Renal cortex interstitium (tissue), 11 donors: ENCODE measurements around the gene TTBK1. TPM values are rescaled to one million over a fixed set of nuclear protein-coding genes. Genes with fewer than 3 reads are reported as not detected.

ENCODE experiments used
- DNase-seq, 11 donors: peaks; one replicate each; pipeline ENCODE4 v3.0.0-alpha.2; 2013; ENCODE audit warnings: low read depth in 9 of 11, low spot score in 4 of 11; ENCODE audit errors: extremely low read depth in 1 of 11
- polyA plus RNA-seq, 3 donors: library from polyadenylated mRNA; unstranded; fragments of 120-200 nt; gene quantifications; one replicate each; pipeline ENCODE4 v1.2.1, GENCODE V29; 2013; ENCODE audit not compliant: insufficient read length in 3 of 3

Gene TTBK1
- polyA plus RNA-seq, 3 donors = 0.26 to 0.51 (median 0.29) TPM

DNA sequence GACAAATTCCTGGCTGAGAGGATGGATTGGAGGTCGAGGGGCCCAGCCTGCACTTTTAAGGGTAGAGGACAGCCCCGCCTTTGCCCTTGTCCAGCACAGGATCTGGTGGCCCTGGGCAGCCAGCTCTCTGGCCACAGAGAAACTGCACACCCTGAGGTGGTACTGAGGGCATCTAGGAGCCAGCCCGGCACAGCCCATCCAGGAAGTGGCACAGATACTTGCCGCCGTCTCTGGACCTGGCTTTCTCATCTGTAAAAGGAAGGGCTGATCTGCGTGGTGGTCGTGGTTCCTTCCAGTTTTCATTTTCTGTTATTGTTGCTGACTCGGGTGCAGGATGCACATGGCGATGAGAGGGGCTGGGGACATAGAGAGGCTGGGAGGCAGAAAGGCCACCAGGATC, 38.8 kb downstream of the TTBK1 start:
- DNase-seq = no peak

DNA sequence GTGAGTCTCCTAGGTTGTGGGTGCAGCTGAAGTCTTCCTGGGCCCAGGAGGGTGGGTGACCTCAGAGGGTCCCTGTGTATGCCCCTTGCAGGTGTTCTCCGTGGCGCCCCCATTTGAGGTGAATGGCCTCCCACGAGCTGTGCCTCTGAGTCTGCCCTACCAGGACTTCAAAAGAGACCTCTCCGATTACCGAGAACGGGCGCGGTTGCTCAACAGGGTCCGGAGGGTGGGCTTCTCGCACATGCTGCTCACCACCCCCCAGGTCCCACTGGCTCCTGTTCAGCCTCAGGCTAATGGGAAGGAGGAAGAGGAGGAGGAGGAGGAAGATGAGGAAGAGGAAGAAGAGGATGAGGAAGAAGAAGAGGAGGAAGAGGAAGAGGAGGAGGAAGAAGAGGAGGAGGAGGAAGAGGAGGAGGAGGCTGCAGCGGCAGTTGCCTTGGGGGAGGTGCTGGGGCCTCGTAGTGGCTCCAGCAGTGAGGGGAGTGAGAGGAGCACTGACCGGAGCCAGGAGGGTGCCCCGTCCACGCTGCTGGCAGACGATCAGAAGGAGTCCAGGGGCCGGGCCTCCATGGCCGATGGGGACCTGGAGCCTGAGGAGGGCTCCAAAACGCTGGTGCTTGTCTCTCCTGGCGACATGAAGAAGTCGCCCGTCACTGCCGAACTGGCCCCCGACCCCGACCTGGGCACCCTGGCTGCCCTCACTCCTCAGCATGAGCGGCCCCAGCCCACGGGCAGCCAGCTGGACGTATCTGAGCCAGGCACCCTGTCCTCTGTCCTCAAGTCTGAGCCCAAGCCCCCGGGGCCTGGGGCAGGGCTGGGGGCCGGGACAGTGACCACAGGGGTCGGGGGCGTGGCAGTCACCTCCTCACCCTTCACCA, 39.6 kb downstream of the TTBK1 start:
- DNase-seq = no peak

DNA sequence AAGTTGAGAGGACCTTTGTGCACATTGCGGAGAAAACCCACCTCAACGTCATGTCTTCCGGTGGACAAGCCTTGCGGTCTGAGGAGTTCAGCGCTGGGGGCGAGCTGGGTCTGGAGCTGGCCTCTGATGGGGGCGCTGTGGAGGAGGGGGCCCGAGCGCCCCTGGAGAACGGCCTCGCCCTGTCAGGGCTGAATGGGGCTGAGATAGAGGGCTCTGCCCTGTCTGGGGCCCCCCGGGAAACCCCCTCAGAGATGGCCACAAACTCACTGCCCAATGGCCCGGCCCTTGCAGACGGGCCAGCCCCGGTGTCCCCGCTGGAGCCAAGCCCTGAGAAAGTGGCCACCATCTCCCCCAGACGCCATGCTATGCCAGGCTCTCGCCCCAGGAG, 40.2 kb downstream of the TTBK1 start:
- DNase-seq = no peak

DNA sequence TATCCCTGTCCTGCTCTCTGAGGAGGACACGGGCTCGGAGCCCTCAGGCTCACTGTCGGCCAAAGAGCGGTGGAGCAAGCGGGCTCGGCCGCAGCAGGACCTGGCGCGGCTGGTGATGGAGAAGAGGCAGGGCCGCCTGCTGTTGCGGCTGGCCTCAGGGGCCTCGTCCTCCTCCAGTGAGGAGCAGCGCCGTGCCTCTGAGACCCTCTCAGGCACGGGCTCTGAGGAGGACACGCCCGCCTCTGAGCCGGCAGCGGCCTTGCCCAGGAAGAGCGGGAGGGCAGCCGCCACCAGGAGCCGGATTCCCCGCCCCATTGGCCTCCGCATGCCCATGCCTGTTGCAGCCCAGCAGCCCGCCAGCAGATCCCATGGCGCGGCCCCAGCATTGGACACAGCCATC, 40.6 kb downstream of the TTBK1 start:
- no peak for DNase-seq

DNA sequence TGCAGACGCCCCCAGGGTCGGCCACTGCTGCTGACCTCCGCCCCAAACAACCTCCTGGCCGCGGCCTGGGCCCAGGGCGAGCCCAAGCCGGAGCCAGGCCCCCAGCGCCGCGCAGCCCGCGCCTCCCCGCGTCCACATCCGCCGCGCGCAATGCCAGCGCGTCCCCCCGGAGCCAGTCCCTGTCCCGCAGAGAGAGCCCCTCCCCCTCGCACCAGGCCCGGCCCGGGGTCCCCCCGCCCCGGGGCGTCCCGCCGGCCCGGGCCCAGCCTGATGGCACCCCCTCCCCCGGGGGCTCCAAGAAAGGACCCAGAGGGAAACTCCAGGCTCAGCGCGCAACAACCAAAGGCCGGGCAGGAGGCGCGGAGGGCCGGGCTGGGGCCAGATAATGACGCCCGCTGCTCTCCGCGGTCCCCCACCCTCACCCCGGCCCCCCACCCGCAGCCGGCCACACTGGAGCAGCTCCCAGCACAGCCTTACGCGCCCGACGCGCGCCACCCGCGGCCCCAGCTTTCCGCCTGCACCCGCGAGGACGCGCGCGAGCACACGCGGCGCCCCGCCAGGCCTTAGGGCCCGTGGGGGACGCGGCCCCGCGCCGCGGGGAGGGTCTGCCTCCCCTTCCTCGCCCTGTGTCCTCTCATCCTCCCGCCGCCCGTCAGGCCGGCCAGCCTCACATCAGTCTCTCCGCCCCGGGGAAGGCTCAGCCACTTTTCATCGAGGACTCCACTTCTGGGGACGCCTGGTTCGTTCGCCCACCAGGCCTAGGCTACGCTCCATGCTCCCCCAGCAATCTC, 41.9 kb downstream of the TTBK1 start:
- no peak for DNase-seq

DNA sequence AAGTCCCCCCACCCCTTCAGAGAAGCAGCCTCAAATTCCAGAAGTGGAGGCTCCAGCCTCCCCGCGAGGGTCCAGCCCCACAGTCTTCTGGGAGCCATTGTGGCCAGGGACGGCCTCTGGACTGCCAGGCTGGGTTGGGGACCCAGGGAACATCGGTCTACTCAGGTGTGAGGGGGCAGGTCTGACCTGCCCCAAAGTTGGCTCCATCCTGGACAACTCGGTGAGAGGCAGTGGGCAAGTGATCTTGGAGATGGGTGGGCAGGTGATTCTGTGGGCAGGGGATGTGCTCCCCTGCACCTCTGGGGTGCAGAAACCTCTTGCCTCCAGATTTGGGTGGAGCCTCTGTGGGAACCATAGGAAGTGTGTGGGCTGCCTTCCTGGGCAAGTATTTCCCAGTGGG, 42.6 kb downstream of the TTBK1 start:
- DNase-seq = no peak

DNA sequence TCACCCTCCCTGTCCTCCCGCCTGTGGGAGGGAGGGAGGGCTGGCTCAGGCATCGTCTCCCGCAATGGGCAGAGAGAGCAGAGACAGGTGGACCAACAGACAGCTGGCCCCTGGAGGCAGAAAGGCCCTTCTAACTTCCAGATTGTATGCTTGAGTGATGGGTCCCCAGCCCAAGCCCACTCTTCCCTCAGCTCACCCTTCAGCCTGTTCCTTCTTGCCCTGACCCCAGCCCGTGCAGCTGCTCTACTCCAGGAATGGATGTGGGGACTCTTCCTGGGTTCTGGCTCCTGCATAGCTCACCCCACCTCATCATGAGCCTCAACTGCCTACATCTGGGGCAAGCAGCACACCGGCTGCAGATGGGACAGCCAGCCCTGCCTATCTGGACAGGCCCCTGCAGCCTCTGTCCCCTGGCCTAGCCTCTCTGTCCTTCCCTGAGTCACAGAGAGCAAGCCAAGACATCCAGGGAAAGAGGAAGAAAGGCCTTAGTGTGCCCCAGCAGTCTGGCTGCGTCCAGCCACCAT, 43.2 kb downstream of the TTBK1 start:
- DNase-seq = no peak

DNA sequence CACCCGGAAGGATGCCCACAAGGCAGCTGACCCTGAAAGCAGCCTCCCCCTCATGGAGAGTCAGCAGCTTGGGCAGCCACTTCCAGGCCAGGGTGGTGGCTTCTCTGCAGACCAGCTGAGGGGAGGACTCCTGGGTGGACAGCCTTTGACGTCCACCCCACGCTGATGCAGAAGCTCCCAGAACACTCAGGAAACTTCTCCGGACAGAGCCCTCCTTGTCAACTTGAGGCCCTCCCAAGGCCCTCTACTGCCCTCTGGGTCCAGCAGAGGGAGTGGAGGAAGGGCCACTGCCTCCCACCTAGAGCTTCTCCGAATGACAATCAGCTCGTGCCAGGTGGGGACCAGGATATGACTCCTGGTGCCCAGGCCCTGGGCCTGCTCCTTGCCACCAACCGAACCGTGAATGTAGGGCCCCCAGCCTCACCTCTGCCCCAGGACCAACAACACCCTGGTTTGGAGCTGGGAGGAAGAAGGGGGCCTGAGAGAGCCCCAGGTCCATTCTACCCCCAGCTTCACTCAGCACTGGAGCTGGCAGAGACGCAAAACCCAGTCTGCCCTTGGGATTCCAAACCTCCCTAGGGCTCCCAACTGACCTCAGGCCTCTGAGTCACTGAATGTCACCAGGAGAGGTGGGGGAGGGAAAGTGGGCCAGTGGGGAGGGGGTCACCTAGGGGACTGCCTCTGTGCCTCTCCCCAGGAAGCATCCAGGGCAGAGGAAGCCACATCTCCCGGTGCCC, 43.9 kb downstream of the TTBK1 start:
- DNase-seq = no peak

DNA sequence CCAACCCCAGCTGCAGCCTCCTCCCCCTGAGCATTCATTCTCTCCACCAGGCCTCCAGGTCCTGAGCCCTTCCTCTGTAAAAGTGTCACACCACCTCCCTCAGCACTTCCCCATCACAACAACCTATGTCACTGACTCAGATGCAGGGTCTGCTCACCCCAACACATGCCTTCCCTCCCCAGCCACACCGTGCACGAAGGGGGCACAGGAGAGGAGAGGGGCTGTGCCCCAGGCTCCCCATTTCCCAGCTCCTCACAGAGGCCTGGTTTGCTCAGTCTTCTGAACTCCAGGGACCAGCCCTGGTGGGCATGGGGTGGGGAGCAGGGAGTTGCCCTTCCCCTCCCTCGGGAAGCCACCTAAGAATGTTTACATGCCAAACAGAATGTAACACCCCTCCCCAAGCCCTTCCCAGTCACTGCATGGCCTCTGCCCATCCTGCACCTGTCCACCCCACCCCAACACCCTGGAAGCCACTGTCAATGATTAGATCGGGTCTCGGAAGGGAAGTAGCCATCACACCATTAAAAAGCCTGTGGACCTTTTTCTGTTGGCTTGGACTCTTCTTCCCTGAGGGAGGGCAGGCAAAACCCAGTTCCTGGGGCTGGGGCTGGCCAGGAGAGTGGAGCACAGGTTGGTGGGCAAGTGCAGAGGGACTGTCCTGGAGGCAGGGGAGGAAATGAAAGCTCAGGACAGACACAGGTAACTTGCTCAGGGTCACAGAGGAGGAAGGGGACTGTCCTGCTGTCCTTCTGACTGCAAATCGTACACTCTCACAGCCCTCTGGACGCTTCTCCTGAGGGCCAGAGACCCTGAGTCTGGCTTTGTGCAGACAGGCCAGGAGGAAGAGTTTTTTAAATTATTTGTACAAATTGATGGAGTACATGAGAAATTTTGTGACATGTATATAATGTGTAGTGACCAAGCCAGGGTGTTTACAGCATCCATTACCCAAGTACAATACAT, 44.7 kb downstream of the TTBK1 start:
- no peak for DNase-seq

DNA sequence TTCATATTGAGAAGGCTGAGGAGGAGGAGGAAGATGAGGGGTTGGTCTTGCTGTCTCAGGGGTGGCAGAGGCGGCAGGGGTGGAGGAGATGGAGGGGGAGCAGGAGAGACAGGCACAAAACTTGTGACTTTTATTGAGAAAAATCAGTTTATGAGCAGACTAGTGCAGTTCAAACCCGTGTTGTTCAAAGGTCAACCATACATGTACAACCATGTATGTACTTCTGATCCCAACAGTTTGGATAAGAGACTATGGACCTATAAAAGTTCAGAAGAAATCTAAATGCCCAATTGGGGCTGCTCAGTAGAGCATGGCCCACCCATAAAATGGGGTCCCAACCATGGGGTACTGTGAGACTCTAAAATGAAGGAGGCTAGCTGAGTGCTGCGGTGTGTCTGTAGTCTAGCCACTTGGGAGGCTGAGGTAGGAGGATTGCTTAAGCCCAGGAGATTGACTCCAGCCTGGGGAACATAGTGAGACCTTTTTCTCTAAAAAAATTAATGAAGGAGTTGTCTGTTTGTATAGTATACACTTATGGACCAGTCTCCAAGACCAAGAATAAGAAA, 47.1 kb downstream of the TTBK1 start:
- no peak for DNase-seq

DNA sequence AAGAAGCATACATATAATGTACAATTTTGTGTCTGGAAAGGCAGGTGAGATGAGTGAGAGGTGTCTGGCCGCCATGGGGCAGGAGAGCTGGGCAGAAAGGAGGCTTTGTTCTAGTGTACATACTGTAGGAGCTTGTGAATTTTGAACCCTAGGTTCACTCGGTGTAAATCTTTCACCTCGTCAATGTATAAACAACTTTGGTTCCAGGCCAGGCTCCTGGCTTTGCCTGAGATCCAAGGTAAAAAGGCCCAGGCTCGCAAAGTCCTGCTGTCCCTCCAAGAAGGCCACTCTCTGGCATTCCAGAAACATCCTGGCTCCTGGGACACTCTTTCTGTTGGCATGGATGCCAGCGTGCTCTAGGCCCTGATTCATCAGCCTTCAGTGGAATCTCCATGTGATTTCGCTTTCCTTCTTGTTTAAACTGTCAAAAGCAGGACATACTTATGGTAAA, 47.6 kb downstream of the TTBK1 start:
- DNase-seq = no peak

DNA sequence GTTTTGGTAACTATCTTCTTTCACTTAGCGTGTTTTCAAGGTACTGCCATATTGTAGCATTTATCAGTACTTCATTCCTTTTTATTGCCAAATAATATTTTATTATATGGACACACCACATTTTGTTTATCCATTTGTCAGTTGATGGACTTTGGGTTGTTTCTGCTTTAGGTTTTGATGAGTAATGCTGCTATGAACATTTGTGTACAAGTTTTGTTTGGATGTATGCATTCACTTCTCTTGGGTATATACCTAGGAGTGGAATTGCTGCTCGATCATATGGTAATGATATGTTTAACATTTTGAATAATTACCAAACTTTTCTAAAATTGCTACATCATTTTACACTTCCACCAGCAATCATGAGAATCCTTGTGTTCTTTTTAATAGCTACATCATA, 48.4 kb downstream of the TTBK1 start:
- DNase-seq = no peak

DNA sequence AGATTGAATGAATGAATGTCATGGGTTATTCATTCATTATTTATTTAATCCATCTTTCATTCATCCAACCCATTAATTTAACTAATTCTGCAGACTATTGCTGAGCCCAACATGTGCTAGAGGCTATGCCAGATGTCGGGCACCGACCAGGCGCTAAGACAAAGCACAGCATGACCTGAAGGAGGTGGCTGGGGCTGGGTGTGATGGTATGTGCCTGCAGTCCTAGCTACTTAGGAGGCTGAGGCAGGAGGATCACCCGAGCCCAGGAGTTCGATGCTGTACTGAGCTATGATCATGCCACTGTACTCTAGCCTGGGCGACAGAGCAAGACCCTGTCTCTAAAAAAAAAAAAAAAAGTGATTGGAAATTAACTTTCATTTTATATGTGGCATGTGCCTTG, 49.1 kb downstream of the TTBK1 start:
- DNase-seq = no peak

DNA sequence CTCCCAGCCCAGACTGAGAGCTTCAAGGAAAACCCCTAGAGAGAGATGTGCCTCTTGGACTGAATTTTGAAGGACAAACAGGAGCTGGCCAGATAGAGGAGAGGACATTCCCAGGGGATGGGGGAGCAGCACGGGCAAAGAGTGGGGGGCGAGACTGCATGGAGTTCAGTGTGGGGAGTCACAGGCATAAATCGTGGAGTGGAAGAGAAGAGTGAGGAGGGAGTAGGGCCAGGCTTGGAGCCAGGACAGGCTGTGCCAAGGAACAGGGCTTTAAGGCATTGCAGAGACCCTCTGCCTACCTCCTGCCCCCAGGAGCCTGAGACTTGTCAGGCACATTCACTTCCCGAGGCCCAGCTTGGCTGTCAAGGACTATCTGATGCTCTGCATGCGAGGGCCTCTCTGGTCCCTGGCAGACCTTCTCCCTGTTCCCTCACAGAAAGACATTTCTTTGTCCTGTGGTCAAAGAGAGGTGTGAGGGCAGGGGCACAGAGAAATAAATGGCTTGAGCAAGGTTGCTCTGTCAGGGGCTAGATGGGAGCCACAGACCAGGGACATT, 49.6 kb downstream of the TTBK1 start:
- no peak for DNase-seq

DNA sequence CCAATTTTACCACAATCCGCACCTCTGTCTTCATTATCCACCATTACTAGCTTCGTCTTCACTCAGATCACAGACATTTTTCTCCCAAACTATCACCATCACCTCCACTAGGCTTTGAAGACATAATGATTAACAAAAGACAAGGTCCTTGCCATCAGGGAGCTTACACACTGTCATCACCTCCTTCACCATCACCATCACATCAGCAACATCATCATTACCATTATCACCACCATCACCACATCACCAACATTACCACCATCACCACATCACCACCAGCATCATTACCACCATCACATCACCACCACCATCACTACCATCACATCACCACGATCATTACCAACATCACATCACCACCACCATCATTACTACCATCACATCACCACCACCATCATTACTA, 50.4 kb downstream of the TTBK1 start:
- no peak for DNase-seq

DNA sequence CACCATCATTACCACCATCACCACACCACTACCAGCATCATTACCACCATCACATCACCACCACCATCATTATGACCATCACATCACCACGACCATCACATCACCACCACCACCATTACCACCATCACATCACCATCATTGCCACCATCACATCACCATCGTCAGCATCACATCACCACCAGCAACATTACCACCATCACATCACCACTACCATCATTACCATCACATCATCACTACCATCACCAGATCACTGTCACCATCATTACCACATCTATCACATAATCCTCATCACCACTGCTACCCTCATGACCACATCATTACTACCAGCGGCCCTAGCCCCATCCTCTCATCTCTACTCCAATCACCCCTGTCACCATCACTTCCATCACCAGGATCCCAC, 51.3 kb downstream of the TTBK1 start:
- DNase-seq = no peak

DNA sequence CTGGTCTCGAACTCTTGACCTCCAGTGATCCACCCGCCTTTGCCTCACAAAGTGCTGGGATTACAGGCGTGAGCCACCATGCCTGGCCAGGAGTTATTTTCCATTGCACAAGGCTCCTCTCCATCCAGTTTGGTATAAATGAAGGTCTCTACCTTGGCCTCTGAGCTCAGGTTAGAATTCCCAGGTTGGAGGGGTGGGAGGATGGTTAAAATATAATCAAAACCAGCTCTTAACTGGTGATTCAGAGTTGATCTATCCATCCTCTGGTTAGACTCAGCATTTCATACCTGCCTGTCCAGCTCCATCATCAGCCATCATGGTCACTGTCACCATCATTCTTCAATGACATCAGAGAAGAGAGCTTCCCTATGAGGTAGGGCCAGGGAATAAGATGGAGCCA, 52.2 kb downstream of the TTBK1 start:
- no peak for DNase-seq
